ENCODE measurements around the gene FAM90A1. TPM values are rescaled to one million over a fixed set of nuclear protein-coding genes. Genes with fewer than 3 reads are reported as not detected.
"Not testable (repeated sequence)": the region's sequence is repeated elsewhere in the genome, so short reads cannot be mapped to it uniquely, and the experiment has no call there.

FAM90A1 gene, protein sequence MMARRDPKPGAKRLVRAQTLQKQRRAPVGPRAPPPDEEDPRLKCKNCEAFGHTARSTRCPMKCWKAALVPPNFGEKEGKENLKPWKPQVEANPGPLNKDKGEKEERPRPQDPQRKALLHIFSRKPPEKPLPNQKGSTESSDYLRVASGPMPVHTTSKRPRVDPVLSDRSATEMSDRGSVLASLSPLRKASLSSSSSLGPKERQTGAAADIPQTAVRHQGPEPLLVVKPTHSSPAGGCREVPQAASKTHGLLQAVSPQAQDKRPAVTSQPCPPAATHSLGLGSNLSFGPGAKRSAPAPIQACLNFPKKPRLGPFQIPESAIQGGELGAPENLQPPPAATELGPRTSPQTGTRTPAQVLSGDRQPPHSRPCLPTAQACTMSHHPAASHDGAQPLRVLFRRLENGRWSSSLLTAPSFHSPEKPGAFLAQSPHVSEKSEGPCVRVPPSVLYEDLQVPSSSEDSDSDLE
- polyA plus RNA-seq (ENCODE audit: insufficient read length in 4 of 4): 1 to 10 TPM; 1.1 to 2.6 (median 2.1) TPM

DNA sequence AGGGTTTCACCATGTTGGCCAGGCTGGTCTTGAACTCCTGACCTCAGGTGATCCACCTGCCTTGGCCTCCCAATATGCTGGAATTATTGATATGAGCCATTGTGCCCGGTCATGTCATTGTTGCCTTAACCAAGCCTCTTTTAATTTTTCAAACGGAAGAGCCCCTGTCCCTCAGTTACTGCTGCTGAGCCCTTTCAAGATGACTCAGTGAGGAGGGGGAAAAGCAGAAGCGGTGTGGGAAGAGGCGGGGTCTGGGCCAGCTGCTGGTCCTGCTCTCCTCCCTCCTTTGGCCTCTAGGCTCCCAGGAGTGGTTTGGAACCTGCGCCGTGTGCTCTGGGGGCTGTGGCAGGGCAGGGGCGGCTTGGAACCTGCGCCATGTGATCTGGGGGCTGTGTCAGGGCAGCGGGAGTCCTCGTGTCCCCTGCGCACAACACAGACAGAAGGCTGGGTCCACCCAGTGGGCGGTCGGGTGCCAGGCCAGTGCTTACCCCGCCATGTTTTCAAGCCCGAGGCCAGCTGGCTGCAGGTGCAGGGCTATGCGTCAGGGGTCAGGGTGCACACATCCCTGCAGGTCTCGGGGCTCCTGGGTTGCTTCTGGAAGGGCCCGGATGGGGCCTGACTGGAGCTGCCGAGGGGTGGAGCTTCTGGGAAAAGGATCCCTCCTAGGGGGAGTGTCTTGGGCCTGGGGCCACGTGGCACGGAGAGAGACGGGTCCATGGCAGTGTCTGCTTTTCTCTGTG is at the start of gene FAM90A1:
FAM90A1 (minus strand) TSS at position 627 of the 740 bp plus-strand sequence. CDS start 2,786 bp downstream, outside the sequence.
- DNase-seq (ENCODE audit: low read depth in 4 of 4, low spot score in 2 of 4): not testable (repeated sequence)

DNA sequence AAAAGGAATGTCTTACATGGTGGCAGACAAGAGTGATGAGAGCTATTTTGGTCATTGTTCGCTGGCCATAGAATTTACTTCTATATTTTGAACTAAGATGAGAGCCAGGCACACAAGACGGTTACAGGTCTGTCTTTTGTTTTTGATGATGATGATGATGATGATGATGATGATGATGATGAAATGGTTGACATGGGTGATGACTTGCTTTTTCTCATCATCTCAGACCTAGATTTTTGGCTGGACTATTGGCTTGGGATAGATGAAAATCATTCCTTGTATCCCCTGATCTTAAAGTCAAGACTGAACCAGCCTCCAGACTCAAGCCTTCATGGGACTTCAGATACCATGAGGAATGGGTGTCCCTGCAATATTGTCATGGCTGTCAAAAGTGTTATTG is 49.0 kb upstream of the FAM90A1 start:
- DNase-seq (ENCODE audit: low read depth in 4 of 4, low spot score in 2 of 4): not testable (repeated sequence)

DNA sequence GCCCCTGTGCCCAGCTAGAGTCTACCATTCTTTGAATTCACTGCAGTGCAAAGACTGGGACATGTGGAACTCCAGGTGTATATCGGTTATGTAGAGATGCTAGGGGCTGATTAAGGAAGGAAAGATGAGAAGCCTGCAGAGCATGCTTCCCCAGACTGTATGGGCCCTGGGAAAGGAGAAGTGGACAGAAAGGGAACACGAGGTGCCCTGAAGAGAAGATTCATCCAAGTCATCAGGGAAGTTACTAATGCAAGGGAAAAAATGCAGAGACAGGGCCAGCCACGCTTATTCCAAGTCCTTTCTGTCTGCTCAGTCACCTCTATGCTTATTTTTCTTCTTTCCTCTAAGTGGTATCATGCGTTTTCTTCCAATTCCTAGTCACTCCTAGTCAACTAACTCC is 39.3 kb upstream of the FAM90A1 start:
- not testable (repeated sequence) for DNase-seq (ENCODE audit: low read depth in 4 of 4, low spot score in 2 of 4)

DNA sequence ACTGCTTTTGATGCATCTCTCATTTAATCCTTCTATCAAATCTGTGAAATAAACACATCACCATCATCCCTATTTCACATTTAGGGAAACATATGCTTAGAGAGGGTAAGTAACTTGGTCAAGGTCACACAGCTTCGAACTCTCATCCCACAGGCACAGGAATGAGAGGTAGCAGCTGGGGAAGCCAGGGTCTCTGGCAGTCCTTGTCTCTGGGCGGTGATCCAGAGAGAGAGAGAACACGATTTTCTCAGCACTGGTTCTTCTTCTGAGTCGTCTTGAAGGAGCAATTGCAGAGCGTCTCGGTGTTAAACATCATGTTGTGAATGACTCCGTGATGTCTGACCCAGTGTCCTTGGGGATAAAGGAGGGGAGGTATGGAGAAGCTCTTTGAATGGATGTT is 36.8 kb upstream of the FAM90A1 start:
- not testable (repeated sequence) for DNase-seq (ENCODE audit: low read depth in 4 of 4, low spot score in 2 of 4)

DNA sequence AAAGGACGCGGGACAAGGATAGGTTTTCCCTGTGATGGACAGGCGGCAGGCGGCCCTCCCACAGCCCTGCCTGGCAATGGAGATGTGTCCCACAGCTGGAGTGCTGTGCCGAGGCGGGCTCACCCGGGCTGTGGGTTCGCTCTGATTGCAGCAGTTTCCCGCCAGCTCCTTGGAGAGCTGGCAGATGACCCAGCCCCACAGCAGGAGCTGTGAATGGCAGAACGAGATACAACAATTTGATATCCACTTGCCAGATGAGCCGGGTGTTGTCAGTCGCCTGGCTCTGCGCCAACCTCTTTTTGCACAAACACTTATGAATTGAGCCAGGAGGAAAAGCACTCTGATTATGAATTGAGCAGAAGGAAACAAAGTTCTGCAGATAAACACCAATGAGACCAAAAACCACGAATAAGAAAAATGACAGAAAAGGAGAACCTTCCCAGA is 33.7 kb upstream of the FAM90A1 start:
- not testable (repeated sequence) for DNase-seq (ENCODE audit: low read depth in 4 of 4, low spot score in 2 of 4)

DNA sequence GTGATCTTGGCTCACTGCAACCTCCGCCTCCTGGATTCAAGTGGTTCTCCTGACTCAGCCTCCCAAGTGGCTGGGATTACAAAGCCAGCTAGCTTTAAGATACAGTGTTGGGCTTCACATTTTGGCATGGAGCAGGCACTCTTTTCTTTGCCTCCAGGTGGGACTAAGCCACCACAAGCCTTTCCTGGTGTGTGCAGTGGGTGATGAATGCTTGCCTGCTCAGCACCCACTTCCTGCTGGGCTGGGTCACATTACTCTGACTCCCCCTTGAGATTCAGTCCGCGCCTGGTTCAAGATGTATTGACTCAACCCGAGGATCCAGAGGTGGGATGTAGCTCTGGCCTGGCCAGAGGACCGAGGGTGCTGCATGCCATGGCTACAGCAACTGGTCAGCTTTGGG is 28.9 kb upstream of the FAM90A1 start:
- not testable (repeated sequence) for DNase-seq (ENCODE audit: low read depth in 4 of 4, low spot score in 2 of 4)

DNA sequence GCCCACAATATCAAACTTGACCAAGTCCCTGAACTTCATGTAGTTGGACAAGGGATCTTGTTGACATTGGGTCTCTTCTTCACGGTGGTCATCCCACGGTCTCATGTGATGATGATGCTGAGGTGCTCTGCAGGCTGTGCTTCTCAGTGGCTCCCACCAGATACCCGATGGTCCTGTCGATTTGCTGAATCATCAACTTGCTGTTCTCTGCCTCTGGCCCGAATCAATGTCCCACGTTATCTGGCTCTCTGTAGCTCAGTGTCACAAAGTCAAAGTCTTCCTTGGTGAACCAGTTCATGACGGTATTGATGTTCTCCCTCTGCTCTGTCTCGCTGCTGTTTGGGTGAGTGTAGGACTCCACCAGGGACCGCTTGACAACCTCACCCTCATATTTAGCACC is 27.3 kb upstream of the FAM90A1 start:
- not testable (repeated sequence) for DNase-seq (ENCODE audit: low read depth in 4 of 4, low spot score in 2 of 4)

DNA sequence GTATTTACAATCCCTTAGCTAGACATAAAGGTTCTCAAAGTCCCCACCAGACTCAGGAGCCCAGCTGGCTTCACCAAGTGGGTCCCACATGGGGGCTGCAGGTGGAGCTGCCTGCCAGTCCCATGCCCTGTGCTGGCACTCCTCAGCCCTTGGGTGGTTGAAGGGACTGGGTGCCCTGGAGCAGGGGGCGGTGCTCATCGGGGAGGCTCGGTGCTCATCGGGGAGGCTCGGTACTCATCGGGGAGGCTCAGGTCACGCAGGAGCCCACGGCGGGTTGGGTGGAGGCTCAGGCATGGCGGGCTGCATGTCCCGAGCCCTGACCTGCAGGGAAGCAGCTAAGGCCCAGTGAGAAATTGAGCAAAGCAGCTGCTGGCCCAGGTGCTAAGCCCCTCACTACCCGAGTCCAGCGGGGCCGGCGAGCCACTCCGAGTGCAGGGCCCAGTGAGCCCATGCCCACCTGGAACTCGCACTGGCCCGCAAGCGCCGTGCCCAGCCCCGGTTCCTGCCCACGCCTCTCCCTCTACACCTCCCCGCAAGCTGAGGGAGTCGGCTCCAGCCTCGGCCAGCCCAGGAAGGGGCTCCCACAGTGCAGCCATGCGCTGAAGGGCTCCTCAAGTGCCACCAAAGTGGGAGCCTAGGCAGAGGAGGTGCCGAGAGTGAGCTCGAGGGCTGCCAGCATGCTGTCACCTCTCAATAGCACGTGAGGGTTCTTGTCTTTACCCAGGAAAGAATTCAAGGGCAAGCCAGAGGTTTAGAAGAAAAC is 24.8 kb upstream of the FAM90A1 start:
- not testable (repeated sequence) for DNase-seq (ENCODE audit: low read depth in 4 of 4, low spot score in 2 of 4)

DNA sequence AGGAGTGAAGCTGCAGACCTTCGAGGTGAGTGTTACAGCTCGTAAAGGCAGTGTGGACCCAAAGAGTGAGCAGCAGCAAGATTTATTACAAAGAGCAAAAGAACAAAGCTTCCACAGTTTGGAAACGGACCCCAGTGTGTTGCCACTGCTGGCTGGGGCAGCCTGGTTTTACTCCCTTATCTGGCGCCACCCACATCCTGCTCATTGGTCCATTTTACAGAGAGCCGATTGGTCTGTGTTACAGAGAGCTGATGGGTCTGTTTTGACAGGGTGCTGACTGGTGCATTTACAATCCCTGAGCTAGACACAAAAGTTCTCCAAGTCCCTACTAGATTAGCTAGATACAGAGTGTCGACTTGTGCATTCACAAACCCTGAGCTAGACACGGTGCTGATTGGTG is 24.2 kb upstream of the FAM90A1 start:
- DNase-seq (ENCODE audit: low read depth in 4 of 4, low spot score in 2 of 4): not testable (repeated sequence)

DNA sequence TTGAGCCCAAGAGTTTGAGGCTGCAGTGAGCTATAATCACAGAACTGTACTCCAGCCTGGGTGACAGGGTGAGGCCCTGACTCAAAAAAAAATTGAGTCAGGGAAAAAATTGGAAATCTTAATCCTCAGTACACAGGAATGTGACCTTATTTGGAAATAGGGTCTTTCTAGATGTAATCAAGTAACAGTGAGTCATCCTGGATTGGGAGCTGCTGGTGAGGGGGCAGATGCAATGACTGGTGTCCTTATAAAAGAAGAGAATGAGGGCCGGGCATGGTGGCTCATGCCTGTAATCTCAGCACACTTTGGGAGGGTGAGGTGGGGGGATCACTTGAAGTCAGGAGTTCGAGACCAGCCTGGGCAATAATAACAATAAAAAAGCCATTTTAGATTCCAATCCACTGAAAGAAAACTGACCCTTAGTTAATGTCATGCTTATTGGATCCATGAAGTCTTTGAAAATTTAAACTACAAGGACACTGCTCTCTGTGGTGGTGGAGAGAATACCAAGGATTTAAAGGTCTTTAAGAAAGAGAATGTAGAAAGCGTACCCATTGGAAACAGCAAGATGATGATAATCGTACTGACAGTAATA is 19.6 kb upstream of the FAM90A1 start:
- DNase-seq (ENCODE audit: low read depth in 4 of 4, low spot score in 2 of 4): not testable (repeated sequence)

DNA sequence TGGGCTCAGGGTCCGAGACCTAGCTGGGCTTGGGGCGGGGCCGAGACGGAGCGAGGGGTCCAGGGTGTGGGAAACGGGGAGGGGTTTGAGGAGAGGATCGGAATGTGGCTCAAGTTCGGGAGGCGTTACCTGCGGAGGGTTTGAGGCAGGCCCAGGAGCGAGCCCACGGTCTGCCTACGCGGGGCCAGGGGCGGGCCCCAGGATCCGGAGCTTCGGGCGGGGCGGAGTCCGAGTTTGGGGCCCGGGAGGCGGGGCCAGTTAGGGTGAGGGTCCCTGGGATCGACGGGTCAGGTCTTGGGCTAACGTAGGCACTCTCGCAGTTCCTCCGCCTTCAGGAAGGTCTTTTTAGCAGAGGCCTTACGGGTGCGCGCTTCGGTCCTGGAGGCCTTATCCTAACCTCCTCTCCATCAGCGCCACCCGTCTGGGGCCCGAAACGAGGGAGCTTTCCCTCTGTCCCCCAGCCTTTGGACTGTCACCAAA is 16.3 kb upstream of the FAM90A1 start:
- DNase-seq (ENCODE audit: low read depth in 4 of 4, low spot score in 2 of 4): peak in 2 of 4 donors; percentile 33 to 36

DNA sequence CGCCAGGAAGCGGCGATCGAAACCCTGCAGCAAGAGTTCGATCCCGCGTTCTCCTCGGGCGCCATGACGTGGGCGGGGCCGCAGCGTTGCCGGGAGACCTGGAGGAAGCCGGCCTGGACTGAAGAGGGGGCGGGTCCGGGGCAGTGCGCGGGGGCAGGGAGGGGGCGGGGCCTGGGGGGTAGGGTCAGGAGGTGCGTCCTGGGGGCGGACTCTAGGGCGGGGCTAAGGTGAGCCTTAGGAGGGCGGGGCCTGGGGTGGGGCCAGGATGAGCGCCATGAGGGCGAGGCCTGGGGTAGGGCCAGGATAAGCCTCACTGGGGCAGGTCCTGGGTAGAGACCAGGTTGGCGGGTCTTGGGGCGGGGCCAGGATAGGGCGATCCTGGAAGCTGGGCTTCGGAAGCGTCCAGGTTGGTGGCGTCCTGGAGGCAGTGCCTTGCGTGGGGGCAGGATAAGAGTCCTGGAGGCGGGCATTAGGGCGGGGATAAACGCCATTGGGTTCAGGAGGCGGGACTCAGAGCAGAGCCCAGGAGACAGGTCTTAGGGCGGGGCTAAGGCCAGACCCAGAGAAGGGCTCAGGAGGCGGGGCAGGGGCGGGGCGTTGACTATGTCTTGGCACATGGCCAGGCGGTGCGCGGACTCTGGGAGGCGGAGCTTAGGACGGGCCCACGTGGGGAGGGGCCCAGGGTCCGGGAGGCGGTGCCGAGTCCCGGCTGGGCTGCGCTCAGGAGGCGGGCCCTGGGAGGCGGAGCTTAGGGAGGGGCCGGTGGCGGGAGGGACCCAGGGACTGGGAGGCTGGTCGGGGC is 15.7 kb upstream of the FAM90A1 start:
- peak; percentile 83 to 92 (median 86) for DNase-seq (ENCODE audit: low read depth in 4 of 4, low spot score in 2 of 4)

DNA sequence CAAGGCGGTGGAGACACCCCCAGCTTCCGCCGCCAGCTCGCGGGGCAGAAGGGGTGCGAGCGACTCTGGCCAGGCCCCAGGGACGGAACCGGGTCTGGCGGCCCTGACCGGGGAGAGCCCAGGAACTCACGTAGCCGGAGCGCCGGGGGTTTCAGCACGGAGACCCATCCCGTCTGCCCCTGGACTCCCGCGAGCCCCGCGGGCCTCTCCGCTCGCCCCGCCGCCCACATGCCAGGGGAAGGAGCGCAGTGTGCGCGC is 15.1 kb upstream of the FAM90A1 start:
- not testable (repeated sequence) for DNase-seq (ENCODE audit: low read depth in 4 of 4, low spot score in 2 of 4)

DNA sequence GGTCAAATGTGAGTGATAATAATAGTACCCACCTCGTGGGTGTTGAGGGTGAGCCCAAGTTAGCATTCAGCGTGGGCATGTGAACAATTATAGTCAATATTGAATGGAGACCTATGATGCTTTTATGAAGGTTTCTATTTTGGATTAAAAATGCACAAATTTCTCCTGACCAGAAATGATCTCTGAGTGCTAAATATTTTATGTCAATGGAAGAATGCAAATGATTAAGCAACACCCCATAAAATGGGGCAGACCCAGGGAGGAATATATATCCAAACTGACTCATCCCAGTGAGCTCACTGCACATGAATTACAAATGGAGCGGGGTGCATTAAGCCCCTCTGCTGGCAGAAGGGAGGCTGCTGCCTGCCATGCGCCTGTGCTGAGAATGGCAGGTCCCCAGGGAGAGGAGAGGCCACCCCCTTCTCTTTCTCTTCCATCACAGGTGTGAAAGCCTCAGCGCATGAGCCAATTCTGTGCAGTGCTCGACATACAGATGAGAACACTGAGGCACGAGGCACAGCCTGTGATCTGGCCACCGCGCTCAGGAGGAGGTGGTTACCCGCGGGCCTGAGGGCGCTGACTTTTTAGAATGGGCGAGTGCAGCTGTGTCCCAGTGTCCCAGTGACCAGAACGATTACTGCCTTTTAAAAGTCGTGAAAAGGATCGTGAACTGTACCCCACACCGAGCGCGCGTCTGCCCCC is 14.7 kb upstream of the FAM90A1 start:
- DNase-seq (ENCODE audit: low read depth in 4 of 4, low spot score in 2 of 4): not testable (repeated sequence)

DNA sequence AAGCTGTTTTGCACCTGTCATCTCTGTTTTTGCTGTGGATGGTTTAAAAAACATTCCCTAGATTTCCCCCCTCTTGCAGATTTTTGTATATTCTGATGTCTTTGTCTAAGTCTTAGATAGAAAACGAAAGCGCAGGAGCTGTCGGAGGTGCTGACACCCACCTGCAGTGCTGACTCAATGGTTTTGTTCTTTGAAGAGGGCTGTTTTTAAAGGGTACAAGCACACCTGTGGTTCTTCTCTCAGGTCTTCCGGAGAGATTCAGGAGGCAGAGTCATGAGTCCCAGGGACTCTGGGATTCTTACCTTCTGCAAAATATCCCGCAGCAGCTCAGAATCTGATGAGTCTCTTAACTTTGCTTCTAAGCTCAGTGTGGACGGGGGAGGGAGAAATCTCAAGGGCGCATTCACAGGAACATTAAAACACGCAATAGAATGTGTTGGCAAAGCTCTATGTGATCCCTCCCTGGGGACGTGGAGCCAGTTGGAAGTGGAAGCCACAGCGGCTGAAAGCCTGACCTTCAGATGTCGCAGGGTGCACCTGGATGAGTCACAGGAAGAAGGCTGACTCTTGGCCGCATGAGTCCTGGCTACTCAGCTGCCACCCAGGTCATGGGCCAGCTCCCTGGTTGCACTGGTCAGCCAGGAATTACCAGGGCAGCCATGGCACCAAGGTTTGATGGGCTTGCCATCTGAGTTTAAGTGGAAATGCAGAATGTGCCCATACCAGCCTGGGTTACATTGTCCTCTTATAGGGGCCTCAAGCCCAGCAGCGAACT is 13.1 kb upstream of the FAM90A1 start:
- not testable (repeated sequence) for DNase-seq (ENCODE audit: low read depth in 4 of 4, low spot score in 2 of 4)

DNA sequence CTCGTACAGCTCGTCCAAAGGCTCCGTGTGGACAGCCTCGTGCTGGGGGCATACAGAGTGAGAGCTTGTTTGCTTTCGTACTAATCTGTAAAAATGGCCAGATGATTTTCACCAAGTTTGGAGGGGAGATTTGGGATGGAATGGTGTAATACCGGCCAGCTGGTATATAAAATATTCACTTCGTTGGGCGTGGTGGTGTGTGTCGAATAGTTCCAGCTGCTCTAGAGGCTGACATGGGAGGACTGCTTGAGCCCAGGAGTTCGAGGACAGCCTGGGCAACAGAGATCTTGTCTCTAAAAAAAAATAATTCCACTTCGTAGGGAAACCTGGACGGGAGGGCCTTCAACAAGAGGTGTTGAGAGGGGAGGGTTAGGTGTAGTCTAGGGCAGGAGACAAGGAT is 9.6 kb upstream of the FAM90A1 start:
- not testable (repeated sequence) for DNase-seq (ENCODE audit: low read depth in 4 of 4, low spot score in 2 of 4)

DNA sequence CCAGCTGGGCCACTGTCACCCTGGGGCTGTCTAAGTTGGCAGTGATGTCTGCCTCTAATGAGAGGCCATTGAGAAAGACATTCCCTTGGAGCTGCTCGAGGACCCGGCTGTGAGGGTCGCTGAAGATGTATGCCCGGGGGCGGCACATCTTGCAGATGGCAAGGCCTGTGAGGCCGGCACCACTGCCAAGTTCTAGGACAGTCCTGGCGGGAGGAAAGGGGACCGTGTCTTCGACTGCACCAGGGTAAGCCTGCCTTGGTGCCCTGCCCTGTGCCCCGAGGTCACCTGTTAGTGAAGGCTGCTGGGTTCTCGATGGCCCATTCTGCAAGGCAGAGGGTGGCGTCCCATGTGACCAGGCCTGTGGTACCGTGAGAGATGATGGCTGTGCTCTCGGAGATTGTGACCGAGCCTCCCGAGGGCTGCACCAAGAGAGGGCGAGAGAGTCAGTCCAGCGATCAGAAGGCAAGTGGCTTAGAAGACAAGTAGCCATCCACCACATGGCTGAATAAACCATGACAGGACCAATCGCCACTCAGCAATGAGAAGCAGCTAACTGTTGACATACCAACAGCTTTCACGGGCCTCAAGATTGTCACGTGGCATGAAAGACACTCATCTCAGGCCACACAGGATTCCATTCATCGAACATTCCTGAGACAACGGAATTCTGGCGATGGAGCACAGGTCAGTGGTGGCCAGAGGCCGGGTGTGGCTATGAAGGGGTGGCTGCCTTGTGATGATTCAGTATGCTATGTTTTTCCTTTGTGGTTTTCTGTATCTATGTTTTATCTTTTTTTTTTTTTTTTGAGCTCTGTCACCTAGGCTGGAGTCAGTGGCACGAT is 8.1 kb upstream of the FAM90A1 start:
- DNase-seq (ENCODE audit: low read depth in 4 of 4, low spot score in 2 of 4): not testable (repeated sequence)

Data from left renal cortex interstitium (tissue), 4 donors.